SK-N-SH (cell line): ENCODE measurements around the gene SOBP. TPM values are rescaled to one million over a fixed set of nuclear protein-coding genes. Genes with fewer than 3 reads are reported as not detected.

Experiments
- CTCF ChIA-PET: fragments of 300-600, 350-600 bp; formaldehyde crosslinking; extraction: SDS; loops from one replicate; lab custom pipeline; 2021; lab: Yijun Ruan, JAX
- POLR2A ChIA-PET: fragments of 350-600 bp; sonication (Branson Sonifier 250); formaldehyde crosslinking; extraction: SDS; loops from one replicate; lab custom pipeline; 2020; ENCODE audit warnings: antibody characterized with exemption, inconsistent platforms; lab: Yijun Ruan, JAX
- DNase-seq: peaks from one replicate; pipeline ENCODE4 v3.0.0; 2012
- H2AFZ ChIP-seq: fragments of 200-600 bp; sonication (generic); 2 replicates; pipeline ENCODE4 v1.8.1; 2016; ENCODE audit warnings: antibody characterized with exemption, mild to moderate bottlenecking, low read depth
- H3F3A ChIP-seq: fragments of 200-600 bp; sonication (generic); replicated peaks from 2 replicates; pipeline ENCODE3; 2016; ENCODE audit warnings: antibody characterized with exemption, mild to moderate bottlenecking; ENCODE audit not compliant: insufficient read depth
- H3K27ac ChIP-seq, 2 experiments: fragments of 200-500 bp in 1 of 2; fragments of 200-600 bp in 1 of 2; sonication (Bioruptor generic) in 1 of 2; sonication (generic), shearing (Covaris generic) in 1 of 2; 2 replicates each; pipeline versions ENCODE4 v1.5.1 to v1.6.1; 2014 to 2016; ENCODE audit warnings: low read depth in 2 of 2, inconsistent platforms in 1 of 2, low read length in 1 of 2, mild to moderate bottlenecking in 1 of 2, mixed read lengths in 1 of 2
- H3K27me3 ChIP-seq: fragments of 200-600 bp; sonication (generic), shearing (Covaris generic); 2 replicates; pipeline ENCODE4 v1.6.1; 2016; ENCODE audit warnings: mixed run types; ENCODE audit not compliant: insufficient read depth
- H3K36me3 ChIP-seq, 2 experiments: fragments of 200-500 bp in 1 of 2; fragments of 200-600 bp in 1 of 2; sonication (Bioruptor generic) in 1 of 2; sonication (generic) in 1 of 2; replicated peaks in 1 of 2; 2 replicates each; pipeline versions ENCODE3 to v1.5.1; 2014 to 2016; ENCODE audit warnings: low read length in 1 of 2, mild to moderate bottlenecking in 1 of 2; ENCODE audit not compliant: insufficient read depth in 2 of 2, control insufficient read depth in 1 of 2
- H3K4me1 ChIP-seq, 2 experiments: fragments of 200-500 bp in 1 of 2; fragments of 200-600 bp in 1 of 2; sonication (Bioruptor generic) in 1 of 2; sonication (generic), shearing (Covaris generic) in 1 of 2; 2 replicates each; pipeline versions ENCODE4 v1.5.1 to v1.6.1; 2014 to 2016; ENCODE audit warnings: low read depth in 1 of 2, low read length in 1 of 2, mixed run types in 1 of 2; ENCODE audit not compliant: insufficient read depth in 2 of 2, control insufficient read depth in 1 of 2
- H3K4me2 ChIP-seq: fragments of 200-600 bp; sonication (generic), shearing (Covaris generic); 2 replicates; pipeline ENCODE4 v1.6.1; 2017; ENCODE audit warnings: mixed run types
- H3K4me3 ChIP-seq, 2 experiments: fragments of 200-500 bp in 1 of 2; fragments of 200-600 bp in 1 of 2; sonication (Bioruptor generic) in 1 of 2; sonication (generic), shearing (Covaris generic) in 1 of 2; 2 replicates each; pipeline versions ENCODE4 v1.5.1 to v1.8.1; 2014 to 2016; ENCODE audit warnings: low read depth in 2 of 2, inconsistent platforms in 1 of 2, low read length in 1 of 2, mild to moderate bottlenecking in 1 of 2, mixed read lengths in 1 of 2, moderate library complexity in 1 of 2
- H3K79me2 ChIP-seq: fragments of 200-600 bp; sonication (generic); 2 replicates; pipeline ENCODE4 v1.8.1; 2017; ENCODE audit warnings: mild to moderate bottlenecking; ENCODE audit not compliant: insufficient read depth
- H3K9ac ChIP-seq: fragments of 200-600 bp; sonication (generic); 2 replicates; pipeline ENCODE4 v1.6.1; 2017; ENCODE audit warnings: mixed run types
- H3K9me2 ChIP-seq: fragments of 200-600 bp; sonication (generic); 2 replicates; pipeline ENCODE4 v1.6.1; 2017; ENCODE audit warnings: mixed run types
- H3K9me3 ChIP-seq: fragments of 200-600 bp; sonication (generic); 2 replicates; pipeline ENCODE4 v1.6.1; 2017; ENCODE audit warnings: mixed run types, mild to moderate bottlenecking, moderate library complexity
- H4K20me1 ChIP-seq: fragments of 200-600 bp; sonication (generic); 2 replicates; pipeline ENCODE4 v1.6.1; 2017; ENCODE audit warnings: mild to moderate bottlenecking, mixed run types; ENCODE audit not compliant: insufficient read depth
- CTCF ChIP-seq: fragments of 200-600 bp; sonication (generic); IDR thresholded peaks from 2 replicates; pipeline ENCODE4 v1.6.1; 2017; ENCODE audit warnings: antibody characterized with exemption, mild to moderate bottlenecking, moderate library complexity
- ELF1 ChIP-seq: IDR thresholded peaks from 2 replicates; pipeline ENCODE4 v1.4.0; 2012
- EP300 ChIP-seq, 2 experiments: IDR thresholded peaks; 2 replicates each; pipeline versions ENCODE4 v1.4.0 to v1.6.1; 2012; ENCODE audit warnings: borderline replicate concordance in 1 of 2, low read depth in 1 of 2, low read length in 1 of 2
- FOXM1 ChIP-seq: IDR thresholded peaks from 2 replicates; pipeline ENCODE4 v1.4.0; 2012; ENCODE audit warnings: low read depth, mild to moderate bottlenecking
- POLR2AphosphoS5 ChIP-seq: IDR thresholded peaks from 2 replicates; pipeline ENCODE4 v1.6.1; 2012; ENCODE audit warnings: low read depth, low read length
- RCOR1 ChIP-seq: fragments of 150-350 bp; IDR thresholded peaks from 2 replicates; pipeline ENCODE4 v1.6.1; 2017; ENCODE audit warnings: antibody characterized with exemption, low read length
- RFX5 ChIP-seq: IDR thresholded peaks from 2 replicates; pipeline ENCODE4 v1.6.1; 2012; ENCODE audit warnings: mild to moderate bottlenecking, improper control_type of control experiment, low read length
- SIN3A ChIP-seq: IDR thresholded peaks from 2 replicates; pipeline ENCODE4 v1.6.1; 2012; ENCODE audit warnings: low read depth, mild to moderate bottlenecking, low read length, moderate library complexity, borderline replicate concordance
- SMC3 ChIP-seq: IDR thresholded peaks from 2 replicates; pipeline ENCODE4 v1.6.1; 2012; ENCODE audit warnings: low read depth, low read length, improper control_type of control experiment
- USF1 ChIP-seq: IDR thresholded peaks from 2 replicates; pipeline ENCODE4 v1.4.0; 2012; ENCODE audit warnings: low read depth, borderline replicate concordance
- USF2 ChIP-seq: fragments of 150-350 bp; IDR thresholded peaks from 2 replicates; pipeline ENCODE4 v1.6.1; 2017; ENCODE audit warnings: antibody characterized with exemption, low read length, low read depth, borderline replicate concordance
- WGBS: methylation state at CpG from one replicate; pipeline ENCODE4 v1.1.6; 2017; ENCODE audit warnings: low lambda C conversion rate; 5-methylcytosine and 5-hydroxymethylcytosine counted together
- polyA plus RNA-seq, 3 experiments: library from polyadenylated mRNA; depleted of rRNA; stranded (reverse); fragments of >200 nt; gene quantifications; 2 replicates each; pipeline ENCODE4 v1.2.3, GENCODE V29; 2012
- TF ChIP-seq, protein P1 (sequence below): IDR thresholded peaks from 2 replicates; pipeline ENCODE4 v1.6.1; 2012; ENCODE audit warnings: mild to moderate bottlenecking, low read depth, low read length, moderate library complexity
- TF ChIP-seq, protein P2 (sequence below): IDR thresholded peaks from 2 replicates; pipeline ENCODE4 v1.4.0; 2012; ENCODE audit warnings: low read depth
- TF ChIP-seq, protein P3 (sequence below): fragments of 150-350 bp; IDR thresholded peaks from 2 replicates; pipeline ENCODE4 v1.6.1; 2016; ENCODE audit warnings: mild to moderate bottlenecking, low read depth, low read length

Gene SOBP
- polyA plus RNA-seq, 1 of the 3 experiments (the other 2 are of a cell fraction): 0.61 TPM

GRCh38 chr6:107612762-107613415 lies 123.0 kb downstream of the SOBP start (continued):
- TF ChIP-seq, protein P1, sequence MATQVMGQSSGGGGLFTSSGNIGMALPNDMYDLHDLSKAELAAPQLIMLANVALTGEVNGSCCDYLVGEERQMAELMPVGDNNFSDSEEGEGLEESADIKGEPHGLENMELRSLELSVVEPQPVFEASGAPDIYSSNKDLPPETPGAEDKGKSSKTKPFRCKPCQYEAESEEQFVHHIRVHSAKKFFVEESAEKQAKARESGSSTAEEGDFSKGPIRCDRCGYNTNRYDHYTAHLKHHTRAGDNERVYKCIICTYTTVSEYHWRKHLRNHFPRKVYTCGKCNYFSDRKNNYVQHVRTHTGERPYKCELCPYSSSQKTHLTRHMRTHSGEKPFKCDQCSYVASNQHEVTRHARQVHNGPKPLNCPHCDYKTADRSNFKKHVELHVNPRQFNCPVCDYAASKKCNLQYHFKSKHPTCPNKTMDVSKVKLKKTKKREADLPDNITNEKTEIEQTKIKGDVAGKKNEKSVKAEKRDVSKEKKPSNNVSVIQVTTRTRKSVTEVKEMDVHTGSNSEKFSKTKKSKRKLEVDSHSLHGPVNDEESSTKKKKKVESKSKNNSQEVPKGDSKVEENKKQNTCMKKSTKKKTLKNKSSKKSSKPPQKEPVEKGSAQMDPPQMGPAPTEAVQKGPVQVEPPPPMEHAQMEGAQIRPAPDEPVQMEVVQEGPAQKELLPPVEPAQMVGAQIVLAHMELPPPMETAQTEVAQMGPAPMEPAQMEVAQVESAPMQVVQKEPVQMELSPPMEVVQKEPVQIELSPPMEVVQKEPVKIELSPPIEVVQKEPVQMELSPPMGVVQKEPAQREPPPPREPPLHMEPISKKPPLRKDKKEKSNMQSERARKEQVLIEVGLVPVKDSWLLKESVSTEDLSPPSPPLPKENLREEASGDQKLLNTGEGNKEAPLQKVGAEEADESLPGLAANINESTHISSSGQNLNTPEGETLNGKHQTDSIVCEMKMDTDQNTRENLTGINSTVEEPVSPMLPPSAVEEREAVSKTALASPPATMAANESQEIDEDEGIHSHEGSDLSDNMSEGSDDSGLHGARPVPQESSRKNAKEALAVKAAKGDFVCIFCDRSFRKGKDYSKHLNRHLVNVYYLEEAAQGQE: no peak
- TF ChIP-seq SMC3 (no peak), POLR2AphosphoS5 (no peak), ELF1 (no peak), FOXM1 (no peak)
- TF ChIP-seq, all 33 proteins: peak for 0

DNA sequence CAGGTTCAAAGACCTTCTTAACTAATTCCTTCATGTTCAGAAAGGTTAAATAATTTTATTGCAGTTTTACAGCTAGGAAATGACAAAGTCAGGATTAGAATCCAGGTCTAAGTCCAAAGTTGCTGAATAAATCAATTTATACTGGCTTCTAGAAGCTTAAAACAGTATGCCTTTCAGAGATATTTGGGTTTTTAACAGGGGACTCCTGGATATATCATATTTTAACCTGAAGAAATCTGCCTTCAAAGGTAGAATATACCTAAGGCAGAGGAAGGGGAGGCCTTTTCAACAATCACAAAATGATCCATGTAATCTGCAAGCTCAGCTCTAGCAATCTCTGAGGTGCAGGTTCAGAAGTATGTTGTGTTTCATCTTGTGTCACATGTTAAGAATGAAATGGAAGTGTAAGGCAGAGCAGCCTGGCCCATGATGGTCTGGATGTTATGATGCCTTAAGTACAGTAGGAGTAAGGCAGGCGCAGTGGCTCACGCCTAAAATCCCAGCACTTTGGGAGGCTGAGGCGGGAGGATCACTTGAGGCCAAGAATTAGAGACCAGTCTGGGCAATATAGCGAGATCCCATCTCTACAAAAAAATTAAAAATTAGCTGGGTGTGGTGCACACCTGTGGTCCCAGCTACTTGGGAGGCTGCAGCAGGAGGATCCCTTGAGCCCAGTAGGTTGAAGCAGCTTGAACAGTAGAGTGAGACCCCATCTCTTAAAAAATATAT lies 123.9 kb downstream of the SOBP start:
- no peaks in the 10 kb centered on the region for H3F3A ChIP-seq
- no peaks in the 10 kb centered on the region for H3K79me2 ChIP-seq
- TF ChIP-seq SIN3A: no peak
- TF ChIP-seq RFX5: no peak
- TF ChIP-seq CTCF: no peak
- no peak for TF ChIP-seq RCOR1
- TF ChIP-seq, protein P2, sequence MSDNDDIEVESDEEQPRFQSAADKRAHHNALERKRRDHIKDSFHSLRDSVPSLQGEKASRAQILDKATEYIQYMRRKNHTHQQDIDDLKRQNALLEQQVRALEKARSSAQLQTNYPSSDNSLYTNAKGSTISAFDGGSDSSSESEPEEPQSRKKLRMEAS: no peak
- TF ChIP-seq FOXM1: no peak
- no peak for TF ChIP-seq USF1
- TF ChIP-seq, protein P3, sequence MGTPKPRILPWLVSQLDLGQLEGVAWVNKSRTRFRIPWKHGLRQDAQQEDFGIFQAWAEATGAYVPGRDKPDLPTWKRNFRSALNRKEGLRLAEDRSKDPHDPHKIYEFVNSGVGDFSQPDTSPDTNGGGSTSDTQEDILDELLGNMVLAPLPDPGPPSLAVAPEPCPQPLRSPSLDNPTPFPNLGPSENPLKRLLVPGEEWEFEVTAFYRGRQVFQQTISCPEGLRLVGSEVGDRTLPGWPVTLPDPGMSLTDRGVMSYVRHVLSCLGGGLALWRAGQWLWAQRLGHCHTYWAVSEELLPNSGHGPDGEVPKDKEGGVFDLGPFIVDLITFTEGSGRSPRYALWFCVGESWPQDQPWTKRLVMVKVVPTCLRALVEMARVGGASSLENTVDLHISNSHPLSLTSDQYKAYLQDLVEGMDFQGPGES: no peak
- no peak for TF ChIP-seq USF2
- TF ChIP-seq EP300 (IDR thresholded peaks at IDR 0.05; ENCODE audit: borderline replicate concordance in 1 of 2, low read depth in 1 of 2, low read length in 1 of 2): no peak
- peaks cover 0 to 42% of the 10 kb centered on the region in 2 experiments; a peak in 2 of 4 replicates for H3K4me1 ChIP-seq
- no peaks in the 10 kb centered on the region for H3K27me3 ChIP-seq
- no peaks in the 10 kb centered on the region for H3K9me2 ChIP-seq
- WGBS: 84% methylated on average over 4 of the region's 4 CpGs
- H3K27ac ChIP-seq: no peak overlapping the region
- POLR2A ChIA-PET: no interaction called here
- no peaks in the 10 kb centered on the region for H4K20me1 ChIP-seq
- no peaks in the 10 kb centered on the region for H3K9me3 ChIP-seq
- no peak overlapping the region for H3K4me2 ChIP-seq
- no peak overlapping the region for H3K9ac ChIP-seq
- no peak overlapping the region for H2AFZ ChIP-seq
- DNase-seq: no peak
- no peaks in the 10 kb centered on the region for H3K36me3 ChIP-seq
- CTCF ChIA-PET: interaction anchor here (0.9 to 2.3 kb wide), 2 partner anchors 42 to 234 kb away, joined by 3 to 9 read pairs; no protein-coding TSS in a partner anchor
- H3K4me3 ChIP-seq: no peak overlapping the region
